Ovary (tissue), 9 donors: Measurements from ENCODE around the gene PPP2R3B. TPM values are rescaled to one million over a fixed set of nuclear protein-coding genes. Genes with fewer than 3 reads are reported as not detected.

Source experiments
- DNase-seq, 5 donors: peaks; one replicate each; pipeline ENCODE4 v3.0.0-alpha.2; 2019 to 2020
- H3K27ac ChIP-seq, 2 donors: fragments of 200-600 bp; one replicate each; pipeline versions ENCODE4 v1.5.1 to v1.8.0; 2019 to 2022
- H3K27me3 ChIP-seq: fragments of 200-600 bp; one replicate; pipeline ENCODE4 v1.8.0; 2022
- H3K36me3 ChIP-seq: fragments of 200-600 bp; sonication (generic); one replicate; pipeline ENCODE4 v1.5.1; 2019
- H3K4me1 ChIP-seq: one replicate; pipeline ENCODE4 v1.8.1; 2013; ENCODE audit warnings: mild to moderate bottlenecking, moderate library complexity; ENCODE audit not compliant: insufficient read depth
- H3K4me3 ChIP-seq: fragments of 200-600 bp; sonication (generic); one replicate; pipeline ENCODE4 v1.5.1; 2017
- H3K9me3 ChIP-seq, 2 donors: fragments of 200-600 bp in 1 of 2; sonication (generic) in 1 of 2; one replicate each; pipeline versions ENCODE4 v1.5.1 to v1.8.1; 2013 to 2019; ENCODE audit warnings: mild to moderate bottlenecking in 1 of 2, moderate library complexity in 1 of 2
- EP300 ChIP-seq: sonication (generic); formaldehyde crosslinking; IDR thresholded peaks from one replicate; pipeline ENCODE4 v1.6.1; 2017; ENCODE audit warnings: antibody characterized with exemption
- POLR2A ChIP-seq: fragments of 450-650 bp; IDR thresholded peaks from one replicate; pipeline ENCODE4 v1.6.1; 2017; ENCODE audit warnings: antibody characterized with exemption, mild to moderate bottlenecking, moderate library complexity
- WGBS, 3 donors: extraction: QIAGEN DNeasy Blood & Tissue Kit in 1 of 3; methylation state at CpG; one replicate each; pipeline versions ENCODE4 v1.1.5 to v1.1.7; 2013 to 2017; 5-methylcytosine and 5-hydroxymethylcytosine counted together
- intact Hi-C, 4 donors: fragments of 100-400 bp; cut with DNase I; formaldehyde crosslinking; loops; one replicate each; pipeline versions ENCODE4 v1.11.0 to v1.15.1; 2022 to 2023
- polyA plus RNA-seq, 2 donors: library from polyadenylated mRNA; stranded (reverse); fragments of 200-250 nt in 1 of 2; fragments of 350-450 nt in 1 of 2; fragmentation: Illumina TruSeq in 1 of 2; extraction: RNeasy Lipid Tissue Mini Kit (QIAGEN cat#74804) in 1 of 2; gene quantifications; one replicate each; pipeline ENCODE4 v1.2.3, GENCODE V29; 2013 to 2014
- total RNA-seq, 7 donors: library from RNA; depleted of rRNA in 2 of 7; stranded (reverse); fragments of >200 nt in 2 of 7; fragmentation: NEBNext Ultra II Directional in 3 of 7; extraction: Animal tissue kit (Norgen Biotek cat#: 25700) in 3 of 7; gene quantifications; one replicate each; pipeline versions ENCODE4 v1.1.0 to v1.2.4, GENCODE V29; 2016 to 2023
- TF ChIP-seq, protein P1 (sequence below), 3 donors: fragments of 450-650 bp in 2 of 3; fragments of 200-600 bp in 1 of 3; IDR thresholded peaks; one replicate each; pipeline versions ENCODE4 v1.5.1 to v1.8.0; 2016 to 2022; ENCODE audit warnings: antibody characterized with exemption in 3 of 3, mild to moderate bottlenecking in 1 of 3
- donor health status: DM: no; HTN: no; CAD: no; lungs with moderate emphysema.
- donor health status: DM: no; HTN: no; CAD: no.
- donor health status: Bipolar disorder and iron deficiency.
- donor health status: DM: yes; HTN: yes; CAD: no.
- donor health status: DM: no; HTN: no; CAD: no.
- donor health status: DM: yes; HTN: yes; CAD: no.

PPP2R3B gene
- total and polyA plus RNA-seq, 9 donors: 2.3 to 25.0 (median 18.4) TPM

GRCh38 chrX:357035-357692 is 29.5 kb downstream of the PPP2R3B start:
- Histone ChIP-seq H3K9me3 (peaks cover 0 to 8% of the 10 kb centered on the region in 2 donors), H3K4me3 (no peak overlapping the region), H3K27me3 (no peaks in the 10 kb centered on the region), H3K27ac (no peak overlapping the region), H3K36me3 (peaks cover 4% of the 10 kb centered on the region), H3K4me1 (no peaks in the 10 kb centered on the region)
- DNase-seq: peak in 1 of 5 donors; percentile 2
- intact Hi-C loops: no loop called here
- TF ChIP-seq, protein P1, sequence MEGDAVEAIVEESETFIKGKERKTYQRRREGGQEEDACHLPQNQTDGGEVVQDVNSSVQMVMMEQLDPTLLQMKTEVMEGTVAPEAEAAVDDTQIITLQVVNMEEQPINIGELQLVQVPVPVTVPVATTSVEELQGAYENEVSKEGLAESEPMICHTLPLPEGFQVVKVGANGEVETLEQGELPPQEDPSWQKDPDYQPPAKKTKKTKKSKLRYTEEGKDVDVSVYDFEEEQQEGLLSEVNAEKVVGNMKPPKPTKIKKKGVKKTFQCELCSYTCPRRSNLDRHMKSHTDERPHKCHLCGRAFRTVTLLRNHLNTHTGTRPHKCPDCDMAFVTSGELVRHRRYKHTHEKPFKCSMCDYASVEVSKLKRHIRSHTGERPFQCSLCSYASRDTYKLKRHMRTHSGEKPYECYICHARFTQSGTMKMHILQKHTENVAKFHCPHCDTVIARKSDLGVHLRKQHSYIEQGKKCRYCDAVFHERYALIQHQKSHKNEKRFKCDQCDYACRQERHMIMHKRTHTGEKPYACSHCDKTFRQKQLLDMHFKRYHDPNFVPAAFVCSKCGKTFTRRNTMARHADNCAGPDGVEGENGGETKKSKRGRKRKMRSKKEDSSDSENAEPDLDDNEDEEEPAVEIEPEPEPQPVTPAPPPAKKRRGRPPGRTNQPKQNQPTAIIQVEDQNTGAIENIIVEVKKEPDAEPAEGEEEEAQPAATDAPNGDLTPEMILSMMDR (IDR thresholded peaks at IDR 0.05): no peak
- TF ChIP-seq EP300 (no peak), POLR2A (no peak)
- WGBS, 3 donors: 90 to 91% (median 90%) methylated on average over 14 of the region's 14 CpGs

DNA sequence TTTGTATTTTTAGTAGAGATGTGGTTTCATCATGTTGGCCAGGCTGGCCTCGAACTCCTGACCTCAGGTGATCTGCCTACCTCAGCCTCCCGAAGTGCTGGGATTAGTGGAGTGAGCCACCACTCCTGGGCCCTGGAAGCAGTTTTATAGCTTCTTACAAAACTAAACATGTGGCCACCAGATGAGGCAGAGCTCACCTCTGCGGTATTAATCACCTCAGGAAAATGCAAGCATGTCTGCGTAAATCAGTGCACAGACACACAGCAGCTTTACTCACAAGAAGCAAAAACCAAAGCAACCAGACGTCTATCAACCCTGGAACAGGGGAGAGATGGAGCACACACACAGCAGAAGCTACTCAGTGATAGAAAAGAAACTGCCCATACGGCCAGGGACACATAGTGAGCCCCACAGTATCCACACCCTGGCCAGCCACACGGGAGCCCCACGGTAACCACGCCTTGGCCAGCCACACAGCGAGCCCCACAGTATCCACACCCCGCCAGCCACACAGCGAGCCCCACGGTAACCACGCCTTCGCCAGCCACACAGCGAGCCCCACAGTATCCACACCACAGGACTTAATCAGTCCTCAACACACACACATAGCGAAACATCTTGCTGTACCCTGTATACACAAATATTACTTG is 30.2 kb downstream of the PPP2R3B start:
- no peak overlapping the region for H3K4me3 ChIP-seq
- intact Hi-C loops: no loop called here
- 74 to 90% (median 83%) methylated on average over 17 of the region's 17 CpGs for WGBS, 3 donors
- peaks cover 4% of the 10 kb centered on the region for H3K36me3 ChIP-seq
- H3K4me1 ChIP-seq: no peaks in the 10 kb centered on the region
- H3K9me3 ChIP-seq: peaks cover 0 to 8% of the 10 kb centered on the region in 2 donors
- H3K27me3 ChIP-seq: no peaks in the 10 kb centered on the region
- TF ChIP-seq EP300: no peak
- TF ChIP-seq, protein P1 (IDR thresholded peaks at IDR 0.05): no peak
- no peak for TF ChIP-seq POLR2A
- peak in 1 of 5 donors; percentile 0 for DNase-seq
- no peak overlapping the region for H3K27ac ChIP-seq

GRCh38 chrX:355329-356050 is 31.2 kb downstream of the PPP2R3B start:
- Histone ChIP-seq H3K4me3 (no peak overlapping the region), H3K4me1 (no peaks in the 10 kb centered on the region), H3K27me3 (no peaks in the 10 kb centered on the region), H3K27ac (no peak overlapping the region), H3K36me3 (peaks cover under 1% of the 10 kb centered on the region), H3K9me3 (peaks cover 0 to 2% of the 10 kb centered on the region in 2 donors)
- WGBS, 3 donors: 93 to 96% (median 94%) methylated on average over 35 of the region's 35 CpGs
- TF ChIP-seq, protein P1 (IDR thresholded peaks at IDR 0.05): no peak
- TF ChIP-seq POLR2A: no peak
- no peak for TF ChIP-seq EP300
- DNase-seq: peak in 2 of 5 donors; percentile 0 to 8
- intact Hi-C loops: no loop called here

GRCh38 chrX:353566-354535 is 32.9 kb downstream of the PPP2R3B start:
- WGBS, 3 donors: 93 to 98% (median 95%) methylated on average over 34 to 39 of the region's 39 CpGs
- TF ChIP-seq EP300 (no peak), POLR2A (no peak)
- TF ChIP-seq, protein P1 (IDR thresholded peaks at IDR 0.05): no peak
- Histone ChIP-seq H3K4me1 (no peaks in the 10 kb centered on the region), H3K36me3 (no peaks in the 10 kb centered on the region), H3K9me3 (no peaks in the 10 kb centered on the region), H3K4me3 (no peak overlapping the region), H3K27me3 (no peaks in the 10 kb centered on the region), H3K27ac (no peak overlapping the region)
- peak in 2 of 5 donors; percentile 9 to 21 for DNase-seq
- intact Hi-C loops: no loop called here
